ENCODE data around the gene OBSCN.

Gene OBSCN

DNA sequence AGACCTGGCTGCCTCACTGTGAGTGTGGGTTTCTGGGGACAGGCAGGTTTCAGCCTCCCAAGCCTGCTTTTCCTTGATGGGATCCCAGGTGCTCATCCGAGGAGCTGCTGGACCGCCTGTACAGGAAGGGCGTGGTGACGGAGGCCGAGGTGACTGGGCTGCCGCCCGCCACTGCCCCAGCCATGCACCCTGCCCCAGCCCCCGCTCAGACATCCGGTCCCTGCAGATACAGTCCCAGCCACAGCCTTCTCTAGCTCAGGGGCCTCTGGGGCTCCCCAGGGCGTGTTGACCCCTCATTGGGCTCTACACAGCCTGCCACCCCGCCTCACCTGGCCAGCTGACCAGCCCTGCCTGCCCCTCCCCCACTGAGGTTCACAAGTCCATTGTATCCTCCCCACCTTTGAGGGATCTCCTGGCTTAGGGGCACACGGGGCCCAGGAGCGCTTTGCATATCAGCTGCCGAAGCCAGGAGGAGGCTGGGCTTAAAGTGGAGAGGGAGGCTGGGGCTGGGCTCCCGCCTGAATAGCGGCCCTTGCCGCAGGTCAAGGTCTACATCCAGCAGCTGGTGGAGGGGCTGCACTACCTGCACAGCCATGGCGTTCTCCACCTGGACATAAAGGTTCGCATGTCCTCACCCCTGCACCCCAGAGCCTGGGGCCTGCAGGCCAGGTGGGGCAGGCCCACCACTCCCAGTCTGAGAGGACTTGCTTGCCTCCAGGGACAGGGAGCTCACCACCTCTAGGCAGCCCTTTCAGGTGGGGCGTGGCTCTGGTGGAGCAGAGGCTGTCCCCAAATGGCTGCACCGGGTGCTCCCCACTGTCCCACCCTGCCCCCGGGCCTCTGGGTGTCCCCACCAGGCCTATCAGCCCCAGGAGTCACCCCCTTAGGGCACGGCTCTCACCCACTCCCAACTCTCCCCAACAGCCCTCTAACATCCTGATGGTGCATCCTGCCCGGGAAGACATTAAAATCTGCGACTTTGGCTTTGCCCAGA, 160.3 kb downstream of the OBSCN start:
- H3K9ac ChIP-seq (ENCODE audit: low read depth, low read length), result no peak overlapping the region
- no peaks in the 10 kb centered on the region for H3K4me1 ChIP-seq (ENCODE audit: insufficient read depth, low read length)
- H3K9me3 ChIP-seq (ENCODE audit: control insufficient read depth, insufficient read depth, low read length), result no peaks in the 10 kb centered on the region
- H3K36me3 ChIP-seq (ENCODE audit: insufficient read depth, low read length), result no peaks in the 10 kb centered on the region

DNA sequence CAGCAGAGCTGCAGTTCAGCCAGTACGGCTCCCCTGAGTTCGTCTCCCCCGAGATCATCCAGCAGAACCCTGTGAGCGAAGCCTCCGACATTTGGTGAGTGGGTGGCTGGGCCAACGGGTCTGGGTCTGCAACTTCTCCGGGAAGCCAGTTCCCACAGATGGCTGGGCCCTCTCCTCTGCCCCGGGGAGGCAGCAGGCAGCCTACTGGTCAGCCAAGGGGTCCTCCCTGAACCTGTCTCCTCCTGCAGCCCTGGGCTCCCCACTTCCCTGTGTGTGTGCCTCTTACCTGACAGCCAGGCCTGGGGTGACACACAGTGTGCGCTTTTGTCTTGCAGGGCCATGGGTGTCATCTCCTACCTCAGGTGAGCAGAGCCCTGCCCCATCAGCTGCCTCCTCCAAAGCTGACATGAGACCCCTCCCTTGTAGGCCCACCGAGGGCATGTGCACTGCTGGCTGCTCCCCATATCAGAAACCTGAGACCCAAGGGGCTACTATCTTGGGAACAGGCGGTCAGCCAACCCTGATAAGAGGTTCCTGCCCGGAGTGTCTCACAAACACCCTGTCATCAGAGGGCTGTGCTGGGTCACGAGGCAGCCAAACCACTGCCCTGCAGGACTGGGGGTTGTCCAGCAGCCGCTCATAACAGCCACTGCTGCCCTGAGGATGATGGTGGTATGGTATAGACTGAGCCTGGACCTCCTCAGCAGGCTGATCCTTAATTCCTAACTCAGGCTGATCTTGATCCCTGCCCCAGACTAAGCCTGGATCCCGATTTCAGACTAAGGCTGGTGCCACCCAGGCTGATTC, 161.2 kb downstream of the OBSCN start:
- H3K4me1 ChIP-seq (ENCODE audit: insufficient read depth, low read length), result no peaks in the 10 kb centered on the region
- H3K9ac ChIP-seq (ENCODE audit: low read depth, low read length), result no peak overlapping the region
- H3K36me3 ChIP-seq (ENCODE audit: insufficient read depth, low read length), result no peaks in the 10 kb centered on the region
- no peaks in the 10 kb centered on the region for H3K9me3 ChIP-seq (ENCODE audit: control insufficient read depth, insufficient read depth, low read length)

- Histone ChIP-seq H3K9me3 (ENCODE audit: control insufficient read depth, insufficient read depth, low read length) (no peaks in the 10 kb centered on the region), H3K9ac (ENCODE audit: low read depth, low read length) (no peak overlapping the region), H3K36me3 (ENCODE audit: insufficient read depth, low read length) (no peaks in the 10 kb centered on the region), H3K4me1 (ENCODE audit: insufficient read depth, low read length) (no peaks in the 10 kb centered on the region)
These were observed 162.0 kb downstream of the OBSCN start for GRCh38 chr1:228369608-228370438.

DNA sequence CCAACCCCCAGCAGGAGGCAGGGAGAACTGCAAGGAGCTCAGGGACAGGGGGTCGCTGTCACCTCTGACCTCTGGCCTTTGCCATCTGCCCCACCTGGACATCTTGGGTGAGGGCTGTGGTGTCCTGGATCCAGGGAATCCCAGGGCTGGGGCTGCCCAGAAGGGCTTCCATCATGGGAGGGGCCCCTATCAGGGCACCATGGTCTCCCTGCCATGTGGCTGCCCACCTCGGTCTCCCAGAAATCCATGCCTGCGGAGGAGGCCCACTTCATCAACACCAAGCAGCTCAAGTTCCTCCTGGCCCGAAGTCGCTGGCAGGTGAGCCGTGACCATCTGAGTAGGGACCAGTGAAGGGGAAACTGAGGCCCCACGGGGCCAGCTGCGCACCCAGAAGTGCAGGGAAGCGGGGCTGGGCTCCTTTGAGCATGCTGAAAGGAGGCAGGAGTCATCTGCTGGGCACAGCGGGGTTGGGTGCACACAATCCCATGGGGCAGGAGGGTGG, 162.6 kb downstream of the OBSCN start:
- Histone ChIP-seq H3K36me3 (ENCODE audit: insufficient read depth, low read length) (no peaks in the 10 kb centered on the region), H3K9ac (ENCODE audit: low read depth, low read length) (no peak overlapping the region), H3K4me1 (ENCODE audit: insufficient read depth, low read length) (no peaks in the 10 kb centered on the region), H3K9me3 (ENCODE audit: control insufficient read depth, insufficient read depth, low read length) (no peaks in the 10 kb centered on the region)

DNA sequence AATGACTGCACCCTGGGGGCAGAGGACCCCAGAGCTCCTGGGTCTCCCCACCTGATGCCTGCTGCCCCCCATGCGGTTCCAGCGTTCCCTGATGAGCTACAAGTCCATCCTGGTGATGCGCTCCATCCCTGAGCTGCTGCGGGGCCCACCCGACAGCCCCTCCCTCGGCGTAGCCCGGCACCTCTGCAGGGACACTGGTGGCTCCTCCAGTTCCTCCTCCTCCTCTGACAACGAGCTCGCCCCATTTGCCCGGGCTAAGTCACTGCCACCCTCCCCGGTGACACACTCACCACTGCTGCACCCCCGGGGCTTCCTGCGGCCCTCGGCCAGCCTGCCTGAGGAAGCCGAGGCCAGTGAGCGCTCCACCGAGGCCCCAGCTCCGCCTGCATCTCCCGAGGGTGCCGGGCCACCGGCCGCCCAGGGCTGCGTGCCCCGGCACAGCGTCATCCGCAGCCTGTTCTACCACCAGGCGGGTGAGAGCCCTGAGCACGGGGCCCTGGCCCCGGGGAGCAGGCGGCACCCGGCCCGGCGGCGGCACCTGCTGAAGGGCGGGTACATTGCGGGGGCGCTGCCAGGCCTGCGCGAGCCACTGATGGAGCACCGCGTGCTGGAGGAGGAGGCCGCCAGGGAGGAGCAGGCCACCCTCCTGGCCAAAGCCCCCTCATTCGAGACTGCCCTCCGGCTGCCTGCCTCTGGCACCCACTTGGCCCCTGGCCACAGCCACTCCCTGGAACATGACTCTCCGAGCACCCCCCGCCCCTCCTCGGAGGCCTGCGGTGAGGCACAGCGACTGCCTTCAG, 163.3 kb downstream of the OBSCN start:
- H3K9me3 ChIP-seq (ENCODE audit: control insufficient read depth, insufficient read depth, low read length), result no peaks in the 10 kb centered on the region
- no peaks in the 10 kb centered on the region for H3K4me1 ChIP-seq (ENCODE audit: insufficient read depth, low read length)
- no peak overlapping the region for H3K9ac ChIP-seq (ENCODE audit: low read depth, low read length)
- no peaks in the 10 kb centered on the region for H3K36me3 ChIP-seq (ENCODE audit: insufficient read depth, low read length)

GRCh38 chr1:228371741-228372182, 163.9 kb downstream of the OBSCN start:
- Histone ChIP-seq H3K4me1 (ENCODE audit: insufficient read depth, low read length) (no peaks in the 10 kb centered on the region), H3K36me3 (ENCODE audit: insufficient read depth, low read length) (no peaks in the 10 kb centered on the region), H3K9me3 (ENCODE audit: control insufficient read depth, insufficient read depth, low read length) (no peaks in the 10 kb centered on the region)

GRCh38 chr1:228372183-228373003, 164.5 kb downstream of the OBSCN start:
- no peaks in the 10 kb centered on the region for H3K36me3 ChIP-seq (ENCODE audit: insufficient read depth, low read length)
- no peaks in the 10 kb centered on the region for H3K9me3 ChIP-seq (ENCODE audit: control insufficient read depth, insufficient read depth, low read length)
- H3K4me1 ChIP-seq (ENCODE audit: insufficient read depth, low read length), result no peaks in the 10 kb centered on the region
- no peak overlapping the region for H3K9ac ChIP-seq (ENCODE audit: low read depth, low read length)

More at GRCh38 chr1:228371741-228372182, 163.9 kb downstream of the OBSCN start:
- H3K9ac ChIP-seq (ENCODE audit: low read depth, low read length), result no peak overlapping the region

- H3K9ac ChIP-seq (ENCODE audit: low read depth, low read length), result no peak overlapping the region
- H3K36me3 ChIP-seq (ENCODE audit: insufficient read depth, low read length), result no peaks in the 10 kb centered on the region
- no peaks in the 10 kb centered on the region for H3K4me1 ChIP-seq (ENCODE audit: insufficient read depth, low read length)
- no peaks in the 10 kb centered on the region for H3K9me3 ChIP-seq (ENCODE audit: control insufficient read depth, insufficient read depth, low read length)
These were observed 165.3 kb downstream of the OBSCN start for GRCh38 chr1:228373004-228373680.

DNA sequence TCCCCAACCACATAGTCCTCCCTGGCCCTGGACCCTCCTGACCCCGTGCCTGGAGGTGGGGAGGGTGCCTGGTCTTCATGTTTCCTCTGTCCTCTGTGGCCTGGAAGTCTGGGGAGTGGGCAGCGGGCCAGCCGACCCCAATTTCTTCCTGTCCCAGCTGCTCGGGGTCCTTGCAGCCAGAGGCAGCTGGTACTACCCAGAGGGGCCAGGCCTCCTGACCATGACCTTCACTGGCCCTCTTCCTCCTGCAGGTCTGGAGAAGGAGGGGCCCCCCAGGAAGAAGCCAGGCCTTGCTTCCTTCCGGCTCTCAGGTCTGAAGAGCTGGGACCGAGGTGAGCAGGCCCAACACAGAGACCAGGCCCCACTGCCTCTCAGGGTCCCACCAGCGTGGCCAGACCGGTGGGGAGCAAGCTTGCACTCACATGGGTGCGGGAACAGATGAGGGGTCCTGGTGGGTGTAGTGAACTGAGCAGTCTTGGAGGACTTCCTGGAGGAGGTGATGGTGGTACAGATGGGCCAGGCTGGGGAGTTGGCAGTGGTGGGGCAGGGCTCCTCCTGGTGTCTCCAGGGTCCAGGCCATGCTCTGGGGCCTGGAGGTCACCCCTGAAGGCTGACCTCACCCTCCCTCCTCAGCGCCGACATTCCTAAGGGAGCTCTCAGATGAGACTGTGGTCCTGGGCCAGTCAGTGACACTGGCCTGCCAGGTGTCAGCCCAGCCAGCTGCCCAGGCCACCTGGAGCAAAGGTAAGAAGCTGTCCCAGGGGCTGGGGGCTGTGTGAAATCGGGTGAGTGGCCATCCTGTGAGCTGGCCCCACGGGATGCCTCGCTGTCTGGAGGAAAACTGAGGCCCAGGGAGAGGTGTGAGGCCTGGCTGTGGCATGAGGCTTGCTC, 166.1 kb downstream of the OBSCN start:
- Histone ChIP-seq H3K4me1 (ENCODE audit: insufficient read depth, low read length) (no peaks in the 10 kb centered on the region), H3K9ac (ENCODE audit: low read depth, low read length) (no peak overlapping the region), H3K9me3 (ENCODE audit: control insufficient read depth, insufficient read depth, low read length) (no peaks in the 10 kb centered on the region), H3K36me3 (ENCODE audit: insufficient read depth, low read length) (no peaks in the 10 kb centered on the region)

GRCh38 chr1:228374711-228375577, 167.1 kb downstream of the OBSCN start:
- H3K9ac ChIP-seq (ENCODE audit: low read depth, low read length), result no peak overlapping the region
- no peaks in the 10 kb centered on the region for H3K9me3 ChIP-seq (ENCODE audit: control insufficient read depth, insufficient read depth, low read length)
- H3K36me3 ChIP-seq (ENCODE audit: insufficient read depth, low read length), result no peaks in the 10 kb centered on the region
- H3K4me1 ChIP-seq (ENCODE audit: insufficient read depth, low read length), result no peaks in the 10 kb centered on the region
